GM21576 (cell line): ENCODE data around the gene ATIC.

Source experiments
- ATAC-seq: cut with Tn5 transposase; IDR thresholded peaks from one replicate; pipeline ENCODE4 v1.9.1; 2021; ENCODE audit warnings: mild to moderate bottlenecking, moderate library complexity; ENCODE audit not compliant: unreplicated experiment

Gene ATIC

DNA sequence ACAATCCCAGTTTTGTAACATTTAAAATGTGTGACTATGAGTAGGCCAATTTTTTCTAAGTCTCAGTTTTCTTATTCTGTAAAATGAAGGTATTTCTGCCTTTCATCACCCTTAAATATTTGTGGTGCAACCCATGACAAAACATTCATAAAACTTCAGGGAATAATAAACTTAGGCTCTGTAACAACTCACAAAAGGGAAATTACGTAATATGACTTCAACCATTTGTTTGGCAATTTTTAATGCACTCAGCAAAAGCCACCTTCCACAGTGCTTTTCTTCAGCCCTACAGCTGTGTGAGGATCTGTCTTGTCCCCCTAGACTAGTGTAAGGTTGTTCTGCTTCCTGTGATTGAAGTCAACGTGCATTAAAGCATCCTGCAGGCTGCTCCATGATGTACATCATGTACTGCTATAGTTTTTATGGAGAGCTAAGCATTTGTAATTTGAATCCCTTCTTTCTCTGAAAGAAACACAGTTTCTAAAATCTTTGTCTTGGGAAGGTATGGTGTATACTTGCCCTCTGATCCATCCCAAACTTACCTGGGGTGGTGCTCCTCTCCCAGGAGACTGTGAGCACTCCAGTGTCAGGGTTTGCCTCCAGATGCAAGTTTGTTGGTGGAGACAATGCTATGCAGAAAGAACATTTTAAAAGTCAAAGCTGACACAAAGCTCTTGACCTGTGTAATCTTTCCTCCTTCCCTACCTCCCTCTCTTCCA lies 84.9 kb downstream of the ATIC start:
- no peak for ATAC-seq

- ATAC-seq: no peak
These were observed 85.9 kb downstream of the ATIC start for GRCh38 chr2:215397632-215398341.

- no peak for ATAC-seq
These were observed 87.3 kb downstream of the ATIC start for GRCh38 chr2:215399067-215399716.
